Neural progenitor cell (in vitro differentiated cells): ENCODE measurements around the gene FBXL13. TPM values are rescaled to one million over a fixed set of nuclear protein-coding genes. Genes with fewer than 3 reads are reported as not detected.

Experiments
- DNase-seq: peaks from one replicate; pipeline ENCODE4 v3.0.0-alpha.2; 2016; ENCODE audit warnings: low spot score
- H2AFZ ChIP-seq: fragments of 200-600 bp; sonication (generic); replicated peaks from 2 replicates; pipeline ENCODE4 v1.6.1; 2016; ENCODE audit warnings: antibody characterized with exemption
- H3F3A ChIP-seq: fragments of 200-600 bp; sonication (generic); 2 replicates; pipeline ENCODE4 v1.6.1; 2016; ENCODE audit warnings: antibody characterized with exemption, low read depth
- H3K27ac ChIP-seq: fragments of 200-600 bp; sonication (generic); 2 replicates; pipeline ENCODE4 v1.5.1; 2016; ENCODE audit warnings: mild to moderate bottlenecking
- H3K27me3 ChIP-seq: fragments of 200-600 bp; sonication (generic); 2 replicates; pipeline ENCODE4 v1.6.1; 2016; ENCODE audit warnings: mild to moderate bottlenecking, moderate library complexity
- H3K36me3 ChIP-seq: fragments of 200-600 bp; sonication (generic); 2 replicates; pipeline ENCODE4 v1.5.1; 2016
- H3K4me1 ChIP-seq: fragments of 200-600 bp; sonication (generic); 2 replicates; pipeline ENCODE4 v1.6.1; 2016; ENCODE audit warnings: mixed run types
- H3K4me2 ChIP-seq: fragments of 200-600 bp; sonication (generic); 2 replicates; pipeline ENCODE4 v1.6.1; 2016
- H3K4me3 ChIP-seq: fragments of 200-600 bp; sonication (generic); 2 replicates; pipeline ENCODE4 v1.5.1; 2016
- H3K79me2 ChIP-seq: fragments of 200-600 bp; sonication (generic); 2 replicates; pipeline ENCODE4 v1.6.1; 2016; ENCODE audit warnings: low read depth
- H3K9ac ChIP-seq: fragments of 200-600 bp; sonication (generic); 2 replicates; pipeline ENCODE4 v1.6.1; 2016
- H3K9me3 ChIP-seq: fragments of 200-600 bp; sonication (generic); 2 replicates; pipeline ENCODE4 v1.5.1; 2016; ENCODE audit warnings: low read depth
- H4K20me1 ChIP-seq: fragments of 200-600 bp; sonication (generic); 2 replicates; pipeline ENCODE4 v1.6.1; 2016; ENCODE audit warnings: low read depth
- H3K27ac Mint-ChIP-seq: 3 replicates; pipeline ENCODE4 v1.8.0; 2021; ENCODE audit warnings: mixed read lengths
- H3K27me3 Mint-ChIP-seq: 2 replicates; pipeline ENCODE4 v1.8.0; 2022; ENCODE audit warnings: low read depth, mild to moderate bottlenecking, inconsistent platforms, moderate library complexity, mixed read lengths; ENCODE audit not compliant: insufficient read depth
- H3K36me3 Mint-ChIP-seq: 3 replicates; pipeline ENCODE4 v1.8.0; 2021; ENCODE audit warnings: mixed read lengths
- H3K4me1 Mint-ChIP-seq: 3 replicates; pipeline ENCODE4 v1.8.0; 2021; ENCODE audit warnings: mixed read lengths
- H3K4me3 Mint-ChIP-seq: 3 replicates; pipeline ENCODE4 v1.8.0; 2021; ENCODE audit warnings: mild to moderate bottlenecking, moderate library complexity, mixed read lengths
- H3K9me3 Mint-ChIP-seq: 3 replicates; pipeline ENCODE4 v1.8.0; 2020; ENCODE audit warnings: mixed read lengths
- EZH2 ChIP-seq: fragments of 200-600 bp; sonication (generic); IDR thresholded peaks from 2 replicates; pipeline ENCODE4 v1.6.1; 2017; ENCODE audit warnings: antibody characterized with exemption, mild to moderate bottlenecking, moderate library complexity
- EZH2phosphoT487 ChIP-seq: fragments of 200-600 bp; sonication (generic); IDR thresholded peaks from 2 replicates; pipeline ENCODE4 v1.6.1; 2017; ENCODE audit warnings: antibody characterized with exemption
- total RNA-seq: library from RNA; depleted of rRNA; stranded (reverse); fragments of >200 nt; gene quantifications from 2 replicates; pipeline ENCODE4 v1.2.3, GENCODE V29; 2015; ENCODE audit warnings: low replicate concordance
- TF ChIP-seq, protein P1 (sequence below): fragments of 200-600 bp; sonication (generic); IDR thresholded peaks from 2 replicates; pipeline ENCODE4 v1.5.1; 2017; ENCODE audit warnings: antibody characterized with exemption, mild to moderate bottlenecking

Gene FBXL13
- total RNA-seq, 1 donor from 2014 or later = 8.2 TPM

DNA sequence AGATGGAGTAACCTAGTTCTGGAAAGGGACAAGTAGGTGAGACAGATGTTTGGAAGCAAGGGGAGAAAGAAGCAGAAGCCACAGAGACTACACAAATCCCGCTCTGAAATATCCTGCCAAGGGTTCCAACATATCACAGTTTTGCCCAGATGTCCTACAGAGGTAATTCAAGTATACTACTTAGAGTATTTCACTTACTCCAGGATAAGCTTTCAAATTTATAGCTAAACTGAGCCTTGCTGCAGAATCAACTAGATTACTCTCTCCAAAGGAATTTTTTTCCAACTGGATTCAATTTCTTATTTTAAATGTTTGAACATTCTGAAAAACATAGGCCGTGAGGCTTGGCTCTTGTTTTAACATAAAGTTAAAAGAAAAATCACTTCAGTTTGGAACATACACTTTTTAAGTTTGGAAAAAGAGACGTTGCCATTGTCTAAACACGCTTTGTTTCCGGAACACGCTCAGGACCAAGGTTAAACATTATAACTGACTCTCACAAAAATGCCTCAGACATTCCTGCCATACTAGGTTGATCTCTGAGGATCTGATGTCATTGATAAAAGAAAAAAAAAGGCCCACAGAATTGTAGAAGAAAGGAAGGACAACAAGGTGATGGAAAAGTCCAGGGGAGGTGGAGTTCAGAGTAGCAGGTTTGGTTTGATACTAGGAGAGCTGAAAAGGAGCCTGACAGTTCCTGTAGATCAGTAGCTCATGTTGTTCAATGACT, 251.0 kb downstream of the FBXL13 start:
- Histone ChIP-seq H3K9ac (no peak overlapping the region), H3K27me3 (no peaks in the 10 kb centered on the region), H2AFZ (no peak overlapping the region), H3K27ac (no peak overlapping the region), H3K79me2 (no peaks in the 10 kb centered on the region), H3F3A (no peaks in the 10 kb centered on the region), H3K4me3 (no peak overlapping the region), H3K36me3 (no peaks in the 10 kb centered on the region), H3K4me1 (no peaks in the 10 kb centered on the region), H4K20me1 (no peaks in the 10 kb centered on the region), H3K9me3 (no peaks in the 10 kb centered on the region), H3K4me2 (no peak overlapping the region)
- peaks cover 12% of the 10 kb centered on the region for H3K36me3 Mint-ChIP-seq
- TF ChIP-seq EZH2 (no peak), EZH2phosphoT487 (no peak)
- TF ChIP-seq, protein P1, sequence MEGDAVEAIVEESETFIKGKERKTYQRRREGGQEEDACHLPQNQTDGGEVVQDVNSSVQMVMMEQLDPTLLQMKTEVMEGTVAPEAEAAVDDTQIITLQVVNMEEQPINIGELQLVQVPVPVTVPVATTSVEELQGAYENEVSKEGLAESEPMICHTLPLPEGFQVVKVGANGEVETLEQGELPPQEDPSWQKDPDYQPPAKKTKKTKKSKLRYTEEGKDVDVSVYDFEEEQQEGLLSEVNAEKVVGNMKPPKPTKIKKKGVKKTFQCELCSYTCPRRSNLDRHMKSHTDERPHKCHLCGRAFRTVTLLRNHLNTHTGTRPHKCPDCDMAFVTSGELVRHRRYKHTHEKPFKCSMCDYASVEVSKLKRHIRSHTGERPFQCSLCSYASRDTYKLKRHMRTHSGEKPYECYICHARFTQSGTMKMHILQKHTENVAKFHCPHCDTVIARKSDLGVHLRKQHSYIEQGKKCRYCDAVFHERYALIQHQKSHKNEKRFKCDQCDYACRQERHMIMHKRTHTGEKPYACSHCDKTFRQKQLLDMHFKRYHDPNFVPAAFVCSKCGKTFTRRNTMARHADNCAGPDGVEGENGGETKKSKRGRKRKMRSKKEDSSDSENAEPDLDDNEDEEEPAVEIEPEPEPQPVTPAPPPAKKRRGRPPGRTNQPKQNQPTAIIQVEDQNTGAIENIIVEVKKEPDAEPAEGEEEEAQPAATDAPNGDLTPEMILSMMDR = no peak
- H3K27me3 Mint-ChIP-seq = no peaks in the 10 kb centered on the region
- H3K4me1 Mint-ChIP-seq = no peaks in the 10 kb centered on the region
- DNase-seq = no peak
- H3K27ac Mint-ChIP-seq = no peak overlapping the region
- no peak overlapping the region for H3K4me3 Mint-ChIP-seq
- no peaks in the 10 kb centered on the region for H3K9me3 Mint-ChIP-seq

DNA sequence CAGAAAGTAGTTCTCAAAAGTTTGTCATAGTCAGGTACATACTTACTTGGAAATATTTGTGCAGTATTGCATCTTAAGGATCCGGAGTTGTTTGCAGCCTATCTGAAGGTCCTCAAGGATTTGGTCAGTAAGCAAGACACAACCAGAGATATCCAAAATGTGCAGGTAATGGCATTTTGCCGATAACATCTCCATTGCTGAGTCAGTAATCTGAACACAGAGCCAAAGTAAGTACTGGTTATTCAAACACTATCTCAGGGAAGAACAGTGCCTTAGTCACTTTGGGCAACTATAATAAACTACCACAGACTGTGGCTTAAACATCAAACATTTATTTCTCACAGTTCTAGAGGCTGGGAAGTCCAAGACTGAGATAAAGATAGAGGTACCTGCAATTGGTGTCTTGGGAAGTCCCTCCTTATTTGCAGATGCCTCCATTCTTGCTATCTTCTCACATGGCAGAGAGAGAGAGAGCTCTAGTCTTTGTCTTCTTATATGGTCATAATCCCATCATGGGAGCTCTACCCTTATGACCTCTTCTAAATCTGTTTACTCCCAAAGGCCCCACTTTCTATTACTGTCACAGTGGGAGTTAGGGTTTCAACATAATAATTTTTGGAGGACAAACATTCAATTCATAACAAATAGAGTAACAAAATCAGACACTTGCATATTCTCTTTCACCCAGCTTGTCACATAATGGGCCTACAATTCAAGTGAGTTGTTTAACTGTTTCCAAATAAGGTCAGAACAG, 252.4 kb downstream of the FBXL13 start:
- H3K4me1 Mint-ChIP-seq = no peaks in the 10 kb centered on the region
- Histone ChIP-seq H4K20me1 (no peaks in the 10 kb centered on the region), H3K9ac (no peak overlapping the region), H3K4me3 (no peak overlapping the region), H3K27ac (no peak overlapping the region), H3K36me3 (no peaks in the 10 kb centered on the region), H3F3A (no peaks in the 10 kb centered on the region), H3K79me2 (no peaks in the 10 kb centered on the region), H3K9me3 (no peaks in the 10 kb centered on the region), H3K27me3 (no peaks in the 10 kb centered on the region), H2AFZ (no peak overlapping the region), H3K4me1 (no peaks in the 10 kb centered on the region), H3K4me2 (no peak overlapping the region)
- H3K9me3 Mint-ChIP-seq = no peaks in the 10 kb centered on the region
- no peaks in the 10 kb centered on the region for H3K27me3 Mint-ChIP-seq
- no peak overlapping the region for H3K4me3 Mint-ChIP-seq
- TF ChIP-seq EZH2phosphoT487 (no peak), EZH2 (no peak)
- TF ChIP-seq, protein P1 = no peak
- H3K36me3 Mint-ChIP-seq = peaks cover 10% of the 10 kb centered on the region
- no peak overlapping the region for H3K27ac Mint-ChIP-seq
- DNase-seq = no peak

DNA sequence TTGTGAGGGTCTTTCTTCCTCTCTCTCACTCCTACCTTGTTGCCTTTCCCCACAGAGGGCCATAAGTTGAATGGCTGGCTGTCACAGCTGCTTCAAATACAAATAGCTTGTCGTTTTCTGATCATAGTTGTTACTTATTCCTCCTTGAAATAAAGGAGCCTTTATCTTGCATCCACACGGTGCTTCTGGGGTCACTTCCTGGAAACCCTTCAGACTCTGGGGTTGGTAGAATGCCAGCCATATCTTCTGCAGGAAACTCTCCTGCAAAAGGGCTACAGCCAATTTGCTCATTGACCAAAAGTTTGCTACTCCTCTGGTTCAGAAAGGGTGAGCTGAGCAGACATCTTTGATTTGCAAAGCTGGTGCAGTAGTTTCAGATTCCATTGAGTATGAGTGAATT, 255.4 kb downstream of the FBXL13 start:
- H2AFZ ChIP-seq = no peak overlapping the region
- H3K9ac ChIP-seq = no peak overlapping the region
- H3F3A ChIP-seq = no peaks in the 10 kb centered on the region
- Mint-ChIP-seq H3K9me3 (no peaks in the 10 kb centered on the region), H3K36me3 (peaks cover 7% of the 10 kb centered on the region), H3K4me3 (no peak overlapping the region), H3K4me1 (no peaks in the 10 kb centered on the region), H3K27ac (no peak overlapping the region), H3K27me3 (no peaks in the 10 kb centered on the region)
- H3K27ac ChIP-seq = no peak overlapping the region
- no peaks in the 10 kb centered on the region for H3K36me3 ChIP-seq
- no peaks in the 10 kb centered on the region for H3K27me3 ChIP-seq
- H3K4me3 ChIP-seq = no peak overlapping the region
- no peaks in the 10 kb centered on the region for H4K20me1 ChIP-seq
- no peak overlapping the region for H3K4me2 ChIP-seq
- no peaks in the 10 kb centered on the region for H3K4me1 ChIP-seq
- H3K79me2 ChIP-seq = no peaks in the 10 kb centered on the region
- no peak for DNase-seq
- TF ChIP-seq, protein P1 = no peak
- TF ChIP-seq EZH2 = no peak
- H3K9me3 ChIP-seq = no peaks in the 10 kb centered on the region
